MM.1S (cell line): Measurements from ENCODE around the gene TRIM63.

Experiments used
- CTCF ChIP-seq: fragments of 300-600 bp; sonication (generic); IDR thresholded peaks from 2 replicates; pipeline ENCODE4 v1.5.1; 2016; ENCODE audit warnings: antibody characterized with exemption, low read length, mixed read lengths
- EZH2 ChIP-seq: fragments of 300-600 bp; sonication (generic); optimal IDR thresholded peaks from 2 replicates; pipeline ENCODE3; 2017; ENCODE audit warnings: low read depth, mild to moderate bottlenecking, antibody characterized with exemption, low read length, mixed read lengths
- EZH2phosphoT487 ChIP-seq: fragments of 300-600 bp; sonication (generic); IDR thresholded peaks from 2 replicates; pipeline ENCODE4 v1.6.1; 2018; ENCODE audit warnings: antibody characterized with exemption, low read length

- no peak for TF ChIP-seq CTCF
- no peak for TF ChIP-seq EZH2
- no peak for TF ChIP-seq EZH2phosphoT487
Measured at GRCh38 chr1:26084091-26084561, 16.7 kb upstream of the TRIM63 start.
